Activated CD4-positive, alpha-beta T cell treated with anti-CD3 and anti-CD28 coated beads for 4 hours (primary cell): ENCODE results near the gene C12orf43.
"Not testable (repeated sequence)": the region's sequence is repeated elsewhere in the genome, so short reads cannot be mapped to it uniquely, and the experiment has no call there.

Experiments
- DNase-seq, 2 donors: peaks; one replicate each; pipeline ENCODE4 v3.0.0-alpha.2; 2020

The C12orf43 gene, protein sequence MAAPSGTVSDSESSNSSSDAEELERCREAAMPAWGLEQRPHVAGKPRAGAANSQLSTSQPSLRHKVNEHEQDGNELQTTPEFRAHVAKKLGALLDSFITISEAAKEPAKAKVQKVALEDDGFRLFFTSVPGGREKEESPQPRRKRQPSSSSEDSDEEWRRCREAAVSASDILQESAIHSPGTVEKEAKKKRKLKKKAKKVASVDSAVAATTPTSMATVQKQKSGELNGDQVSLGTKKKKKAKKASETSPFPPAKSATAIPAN

DNA sequence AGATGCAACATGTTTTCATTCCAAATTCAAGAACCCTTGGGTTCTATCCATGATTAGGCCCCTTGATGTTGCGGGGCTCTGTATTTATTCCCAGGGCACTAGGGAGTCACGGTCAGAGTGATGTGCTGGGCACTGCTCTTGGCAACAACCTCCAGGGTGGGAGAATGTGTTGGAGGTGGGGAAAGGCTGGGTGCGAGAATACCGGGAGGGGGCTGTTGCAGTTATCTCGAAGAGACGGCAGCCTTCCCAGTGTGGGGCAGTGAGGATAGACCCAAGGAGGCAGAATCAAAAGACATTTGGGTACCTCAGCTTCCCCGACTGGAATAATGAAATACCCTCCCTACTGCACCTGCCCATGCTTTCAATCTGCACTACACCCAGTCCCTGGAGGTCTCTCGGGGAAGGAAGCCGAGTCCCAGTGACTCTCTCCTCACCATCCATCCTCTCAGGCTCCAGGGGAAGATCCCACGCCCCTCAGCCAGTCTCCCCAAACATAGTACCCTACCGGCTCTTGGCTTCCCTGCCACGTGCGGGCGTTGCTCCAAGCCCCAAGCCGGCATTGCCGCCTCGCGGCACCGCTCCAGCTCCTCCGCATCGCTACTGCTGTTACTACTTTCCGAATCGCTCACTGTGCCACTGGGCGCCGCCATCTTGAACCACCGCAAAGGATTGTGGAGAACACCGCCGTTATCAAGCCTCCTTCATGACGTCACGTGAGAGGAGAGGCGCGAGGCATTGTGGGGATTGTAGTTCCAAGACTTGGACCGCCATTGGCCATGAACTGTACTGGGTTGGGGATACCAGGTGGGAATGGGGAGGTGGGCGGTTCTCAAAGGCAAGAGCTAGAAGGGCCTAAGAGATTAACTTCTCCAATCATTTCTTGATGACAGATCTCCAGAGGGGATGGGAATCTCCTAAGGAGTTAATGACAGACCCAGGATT lies at the start of gene C12orf43:
TSS of gene C12orf43 (minus strand) at position 663 of the 942 bp plus-strand sequence. CDS start at position 650, 13 bp downstream.
- peak; percentile 88 to 93 for DNase-seq

DNA sequence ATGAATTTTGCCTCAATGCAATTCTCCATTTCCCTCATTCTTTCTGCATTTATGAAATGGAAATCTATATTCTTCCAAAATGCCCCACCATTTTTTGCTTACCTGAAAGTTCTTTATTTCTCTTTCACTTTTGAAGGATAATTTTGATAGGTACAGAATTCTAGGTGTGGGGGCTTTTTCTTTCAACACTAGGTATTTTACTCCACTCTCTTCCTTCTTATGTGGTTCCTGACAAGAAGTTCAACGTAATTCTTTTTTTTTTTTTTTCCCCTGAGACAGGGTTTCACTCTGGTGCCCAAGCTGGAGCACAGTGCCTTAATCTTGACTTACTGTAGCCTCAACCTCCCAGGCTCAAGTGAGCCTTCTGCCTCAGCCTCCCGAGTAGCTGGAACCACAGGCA lies 49.1 kb upstream of the C12orf43 start:
- DNase-seq: no peak

DNA sequence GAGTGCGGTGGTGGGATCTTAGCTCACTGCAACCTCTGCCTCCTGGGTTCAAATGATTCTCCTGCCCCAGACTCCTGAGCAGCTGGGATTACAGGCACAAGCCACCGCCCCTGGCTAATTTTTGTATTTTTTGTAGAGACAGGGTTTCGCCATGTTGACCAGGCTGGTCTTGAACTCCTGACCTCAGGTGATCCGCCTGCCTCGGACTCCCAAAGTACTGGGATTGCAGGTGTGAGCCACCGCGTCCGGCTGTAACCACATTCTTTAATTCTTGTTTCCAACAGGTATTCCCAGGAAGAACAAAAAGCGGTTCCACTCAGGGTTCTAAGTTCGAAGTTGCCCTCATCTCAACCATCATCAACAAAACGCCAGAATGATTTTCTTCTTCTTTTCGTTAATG lies 48.3 kb upstream of the C12orf43 start:
- DNase-seq: not testable (repeated sequence)

DNA sequence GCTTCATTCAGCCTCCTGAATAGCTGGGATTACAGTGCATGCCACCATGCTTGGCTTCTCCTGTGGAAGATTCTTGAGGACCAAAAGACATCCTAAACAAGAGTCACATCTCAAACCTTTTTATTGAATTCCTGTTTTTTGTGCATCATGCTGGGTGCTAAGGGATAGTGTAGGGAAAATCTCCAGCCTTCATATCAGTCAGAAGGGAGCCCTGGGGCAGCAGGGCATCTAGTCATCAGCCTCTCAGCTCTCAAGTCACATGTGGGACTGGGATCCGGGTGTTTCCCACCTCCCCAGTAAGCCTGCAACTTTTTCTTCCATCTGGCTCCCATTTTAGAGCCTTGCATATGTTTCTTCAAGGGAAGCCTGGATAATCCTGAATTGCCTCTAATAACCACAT lies 47.8 kb upstream of the C12orf43 start:
- DNase-seq: no peak

DNA sequence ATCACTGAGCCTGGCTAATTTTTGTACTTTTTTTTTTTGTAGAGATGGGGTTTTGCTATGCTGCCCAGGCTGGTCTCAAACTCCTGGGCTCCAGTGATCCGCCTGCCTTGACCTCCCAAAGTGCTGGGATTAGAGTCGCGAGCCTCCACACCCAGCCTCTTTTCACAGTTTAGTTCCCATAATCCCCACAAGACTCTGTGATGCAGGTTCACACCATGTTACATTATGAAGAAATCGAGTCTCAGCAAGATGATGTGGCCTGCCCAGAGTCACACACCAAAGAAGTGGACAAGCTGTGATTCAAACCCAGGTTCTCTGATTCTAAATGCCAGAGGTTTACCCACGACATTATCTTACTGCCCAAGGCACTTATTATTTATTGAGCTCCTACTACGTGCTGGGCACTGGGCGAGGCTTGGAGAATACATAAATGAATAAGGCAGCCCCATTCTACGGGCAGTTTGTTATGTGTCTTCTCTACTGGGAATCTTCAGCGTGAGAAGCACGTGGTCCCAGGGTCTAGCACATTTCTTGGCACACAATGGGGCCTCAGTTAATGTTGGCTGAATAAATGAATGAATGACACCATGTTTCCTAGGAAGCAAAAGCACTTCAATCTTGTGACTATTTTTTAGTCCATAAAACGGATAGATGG lies 46.2 kb upstream of the C12orf43 start:
- no peak for DNase-seq

DNA sequence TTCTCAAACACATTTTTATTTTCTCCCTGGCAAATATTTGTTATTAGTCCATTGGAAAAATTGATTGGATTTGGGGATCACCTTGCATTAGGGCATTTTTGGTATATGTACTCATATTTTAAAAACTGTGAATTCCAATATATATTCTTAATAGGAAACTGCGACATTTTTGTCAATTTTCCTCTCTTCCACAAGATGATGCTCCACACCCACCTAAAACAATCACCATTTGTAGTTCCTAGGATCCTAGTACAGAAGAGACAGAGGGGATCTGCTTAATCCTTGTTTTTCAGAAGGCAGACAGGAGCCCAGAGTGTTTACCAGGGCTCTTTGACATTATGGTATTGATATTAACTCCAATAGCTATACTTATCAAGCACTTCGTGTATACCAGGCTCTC lies 45.5 kb upstream of the C12orf43 start:
- no peak for DNase-seq

DNA sequence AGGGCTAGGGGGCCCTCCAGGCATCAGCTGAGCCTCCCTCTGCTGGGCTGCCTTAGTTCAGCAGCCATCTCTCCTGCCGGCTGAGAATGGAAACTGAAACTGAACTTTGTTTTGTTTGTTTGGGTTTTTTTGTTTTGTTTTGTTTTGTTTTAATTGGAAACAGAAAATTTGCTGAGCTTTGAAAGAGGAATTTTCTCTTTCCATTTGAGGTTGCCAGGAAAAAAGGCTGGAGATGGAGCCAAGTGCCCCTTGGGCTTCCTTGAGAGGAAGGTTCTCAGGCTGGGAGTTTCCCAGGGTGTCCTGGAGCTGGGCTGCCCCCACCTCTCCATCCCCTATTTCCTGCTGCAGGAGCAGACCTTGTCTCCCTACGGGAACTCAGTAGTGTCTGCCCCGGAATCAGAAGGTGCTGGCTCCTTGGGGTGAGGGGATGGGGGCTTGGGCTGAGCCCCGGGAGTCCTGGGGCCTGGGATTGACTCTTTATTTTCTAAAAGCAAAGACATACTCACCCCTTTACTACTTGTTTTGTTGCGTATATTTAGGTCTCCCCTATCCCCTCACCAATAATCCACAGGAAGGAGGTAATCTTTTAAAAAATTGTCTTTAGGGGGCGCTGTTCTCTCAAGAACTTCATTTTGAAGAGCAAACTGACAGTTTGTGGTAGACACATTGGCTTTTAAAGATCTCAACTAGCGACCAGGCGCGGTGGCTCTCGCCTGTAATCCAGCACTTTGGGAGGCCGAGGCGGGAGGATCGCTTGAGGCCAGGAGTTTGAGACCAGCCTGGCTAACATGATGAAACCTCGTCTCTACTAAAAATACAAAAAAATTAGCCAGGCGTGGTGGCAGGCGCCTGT lies 44.1 kb upstream of the C12orf43 start:
- peak; percentile 40 to 59 for DNase-seq

DNA sequence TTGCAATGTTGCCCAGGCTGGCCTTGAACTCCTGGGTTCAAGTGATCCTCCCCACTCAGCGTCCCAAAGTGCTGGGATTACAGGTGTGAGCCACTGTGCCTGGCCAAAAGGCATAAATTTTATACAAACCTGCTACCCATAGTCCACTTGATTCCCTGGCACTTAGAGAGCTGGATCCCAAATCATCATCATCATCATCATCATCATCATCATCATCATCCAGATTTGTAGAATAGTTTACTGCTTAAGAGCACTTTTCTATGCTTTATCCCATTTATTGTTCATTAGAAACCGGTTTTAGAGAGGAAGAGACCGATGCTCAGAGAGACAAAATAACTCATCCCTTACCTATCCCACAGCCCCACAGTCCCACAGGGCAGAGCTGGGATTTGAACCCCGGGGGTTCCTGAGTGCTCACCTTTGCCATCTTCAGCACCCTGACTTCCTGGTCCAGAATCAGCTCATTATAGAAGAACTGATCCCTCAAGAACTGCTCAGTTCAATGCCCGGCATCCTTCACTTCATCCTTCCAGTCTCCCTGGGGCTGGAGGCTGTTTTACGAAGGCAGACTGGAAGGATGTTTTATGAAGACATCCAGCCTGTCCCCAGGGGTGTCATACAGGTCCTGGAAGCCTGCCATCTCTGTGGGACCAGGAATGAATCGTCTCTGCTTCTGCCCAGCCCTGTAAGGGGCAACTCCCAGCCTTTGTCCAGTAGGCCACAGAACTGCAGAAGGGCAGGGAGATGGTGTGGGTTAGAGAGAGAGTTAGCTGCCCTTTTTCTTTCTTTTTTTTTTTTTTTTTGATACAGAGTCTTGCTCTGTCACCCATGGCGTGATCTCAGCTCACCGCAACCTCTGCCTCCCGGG lies 43.0 kb upstream of the C12orf43 start:
- DNase-seq: no peak

DNA sequence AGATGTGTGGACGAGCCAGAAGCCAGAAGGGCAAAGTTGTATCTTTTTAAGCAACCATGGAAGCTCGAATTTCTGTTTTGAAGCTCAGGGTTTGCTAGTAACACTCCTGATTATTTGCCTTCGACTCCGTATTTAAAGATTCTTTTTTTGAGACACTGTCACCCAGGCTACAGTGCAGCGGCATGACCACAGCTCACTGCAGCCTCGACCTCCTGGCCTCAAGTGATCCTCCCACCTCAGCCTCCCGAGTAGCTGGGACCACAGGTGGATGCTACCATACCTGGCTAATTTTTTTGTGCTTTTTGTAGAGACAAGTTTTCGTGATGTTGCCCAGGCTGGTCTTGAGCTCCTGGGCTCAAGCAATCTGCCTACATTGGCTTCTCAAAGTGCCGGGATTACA lies 41.5 kb upstream of the C12orf43 start:
- no peak for DNase-seq

DNA sequence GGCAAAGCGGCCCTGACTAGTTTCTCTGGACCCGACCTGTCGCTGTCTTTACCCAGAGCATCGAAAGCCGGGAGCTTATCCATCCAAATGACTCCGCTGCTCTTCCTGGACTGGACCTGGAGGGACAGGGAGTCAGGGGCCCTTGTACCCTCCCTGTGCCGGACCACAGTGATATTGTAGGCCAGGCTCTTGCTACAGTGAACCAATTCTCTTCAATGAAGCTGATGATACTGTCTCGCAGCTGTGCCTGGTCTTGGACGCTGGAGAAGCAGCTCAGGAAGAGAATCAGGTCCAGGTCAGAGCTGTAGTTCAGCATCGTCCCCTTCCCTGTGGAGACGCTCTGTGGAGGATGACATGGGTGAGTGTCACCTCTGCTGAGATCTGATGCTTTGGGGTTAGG lies 37.4 kb upstream of the C12orf43 start:
- no peak for DNase-seq

DNA sequence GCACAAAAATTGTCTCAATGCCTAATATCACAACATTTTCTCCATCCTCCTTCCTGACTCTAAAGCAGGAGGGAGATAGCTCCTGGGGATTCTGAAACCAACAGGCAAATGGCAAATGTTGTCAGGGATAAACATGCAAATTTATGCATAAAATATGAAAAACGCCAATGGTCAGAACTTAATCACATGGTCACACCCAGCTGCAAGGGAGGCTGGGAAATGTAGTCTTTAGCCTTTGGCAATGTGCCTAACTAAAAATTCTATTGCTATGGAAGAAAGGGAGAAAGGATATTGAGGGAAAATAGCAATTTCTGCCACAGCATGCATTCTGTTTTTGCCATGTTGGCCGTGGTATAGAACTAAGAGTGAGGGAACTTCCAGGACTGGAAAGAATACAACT lies 34.4 kb upstream of the C12orf43 start:
- DNase-seq: no peak

DNA sequence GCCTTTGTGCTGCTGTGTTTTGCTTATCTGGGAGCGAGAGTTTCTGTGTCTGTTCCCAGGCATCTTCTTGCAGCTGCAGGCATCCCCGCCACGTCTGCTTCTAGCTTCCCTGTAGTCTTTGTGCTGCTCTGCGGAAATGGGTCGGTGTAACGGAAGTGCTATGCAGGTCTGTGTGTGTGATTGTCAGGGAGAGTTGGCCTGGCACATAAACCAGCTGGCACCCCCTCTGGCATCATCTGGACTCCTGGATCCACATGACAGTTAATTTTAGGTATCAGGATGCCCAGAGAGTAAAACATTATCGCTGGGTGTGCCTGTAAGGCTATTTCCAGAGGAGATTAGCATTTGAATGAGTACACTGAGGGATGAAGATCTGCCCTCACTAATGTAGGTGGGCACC lies 32.2 kb upstream of the C12orf43 start:
- DNase-seq: no peak

DNA sequence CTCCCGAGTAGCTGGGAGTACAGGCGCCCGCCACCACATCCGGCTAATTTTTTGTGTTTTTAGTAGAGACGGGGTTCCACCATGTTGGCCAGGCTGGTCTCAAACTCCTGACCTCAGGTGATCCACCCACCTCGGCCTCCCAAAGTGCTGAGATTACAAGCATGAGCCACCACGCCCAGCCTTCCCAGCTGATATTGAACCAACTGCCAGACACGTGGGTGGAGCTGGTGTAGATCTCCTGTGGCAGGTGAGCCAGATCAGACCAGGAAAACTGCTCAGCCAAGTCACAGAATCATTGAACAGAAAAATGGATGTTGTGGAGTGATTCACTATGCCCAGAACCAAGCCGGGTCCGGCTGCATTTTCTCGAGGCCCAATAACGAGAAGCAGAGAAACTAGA lies 31.1 kb upstream of the C12orf43 start:
- DNase-seq: not testable (repeated sequence)

DNA sequence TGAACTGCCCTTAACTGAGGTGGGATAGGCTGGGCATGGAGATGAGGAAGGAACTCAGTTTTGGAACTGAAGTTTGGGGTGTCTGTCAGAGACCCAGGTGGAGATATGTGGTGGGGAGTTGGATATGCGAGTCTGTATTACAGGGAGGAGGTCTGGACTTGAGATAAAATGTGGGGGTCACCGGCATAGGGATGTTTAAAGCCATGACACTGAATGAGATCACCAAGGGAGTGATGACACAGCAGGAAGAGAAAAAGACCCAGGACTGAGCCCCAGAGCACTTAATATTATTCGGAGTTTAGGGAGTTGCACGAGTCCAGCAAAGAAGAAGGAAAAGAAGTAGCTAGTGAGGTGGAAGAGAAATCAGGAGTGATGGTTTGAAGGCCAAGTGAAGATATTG lies 26.8 kb upstream of the C12orf43 start:
- no peak for DNase-seq

DNA sequence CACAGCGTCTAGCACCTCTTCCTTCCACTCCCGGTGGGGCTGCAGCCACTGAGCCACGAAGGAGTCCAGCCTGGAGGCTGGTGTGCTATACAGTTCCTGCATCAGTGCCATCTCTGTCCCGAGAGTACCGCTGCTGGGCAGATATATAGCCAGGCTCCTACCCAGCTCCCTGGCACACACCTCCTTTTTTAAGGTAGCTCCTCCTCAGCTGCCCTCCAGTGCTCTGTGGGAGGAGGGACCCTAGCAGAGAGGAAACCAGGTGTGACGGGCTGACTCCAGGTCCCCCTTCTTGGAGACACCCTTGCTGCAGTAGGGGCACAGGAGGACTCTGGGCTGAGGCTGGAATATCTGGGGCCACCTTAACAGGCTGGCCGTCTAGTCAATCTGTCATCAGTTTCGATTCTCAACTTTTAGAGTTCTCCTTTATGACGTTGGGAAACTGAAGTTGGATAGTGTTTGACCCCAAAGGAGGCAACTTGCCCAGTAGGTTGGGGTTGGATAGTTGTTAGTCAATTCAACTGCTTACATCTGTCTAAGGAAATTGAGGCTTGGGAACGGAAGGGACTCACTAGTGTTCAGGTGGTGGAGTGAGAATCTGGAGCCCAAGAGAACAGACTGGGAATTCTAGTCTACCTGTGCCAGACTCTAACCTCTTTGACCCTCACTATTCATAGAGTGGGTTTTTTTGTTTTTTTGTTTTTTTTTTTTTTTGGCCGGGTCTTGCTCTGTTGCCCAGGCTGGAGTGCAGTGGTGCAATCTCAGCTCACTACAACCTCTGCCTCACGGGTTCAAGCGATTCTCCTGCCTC lies 22.8 kb upstream of the C12orf43 start, which contains the start of gene OASL:
TSS of gene OASL (minus strand) at position 386 of the 808 bp plus-strand sequence. CDS start at position 111, 275 bp downstream.
- DNase-seq: peak; percentile 38 to 48

DNA sequence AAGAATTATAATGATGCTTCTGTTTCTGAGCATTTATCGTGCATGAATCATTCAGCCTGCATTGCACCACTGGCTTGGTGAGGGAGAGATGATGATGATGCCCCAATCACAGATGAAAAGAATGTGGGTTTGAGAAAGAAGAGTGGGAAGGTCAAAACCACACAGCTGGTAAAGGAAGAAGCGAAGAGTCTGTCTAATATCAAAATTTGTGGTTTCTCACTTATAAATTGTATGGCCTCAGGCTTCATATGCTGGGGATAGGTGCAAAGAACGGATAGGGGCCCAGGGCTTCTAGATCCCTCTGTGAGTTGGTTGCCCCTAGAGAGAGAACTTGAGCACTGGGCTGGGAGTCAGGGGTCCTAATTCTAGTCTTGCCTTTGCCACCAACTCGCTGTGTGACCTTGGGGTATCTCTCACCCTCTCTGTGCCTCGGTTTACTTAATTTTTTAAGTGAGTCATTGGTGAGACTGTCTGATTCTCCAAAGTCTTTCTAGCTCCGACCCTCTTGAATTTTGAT lies 20.6 kb upstream of the C12orf43 start:
- peak; percentile 40 to 42 for DNase-seq

DNA sequence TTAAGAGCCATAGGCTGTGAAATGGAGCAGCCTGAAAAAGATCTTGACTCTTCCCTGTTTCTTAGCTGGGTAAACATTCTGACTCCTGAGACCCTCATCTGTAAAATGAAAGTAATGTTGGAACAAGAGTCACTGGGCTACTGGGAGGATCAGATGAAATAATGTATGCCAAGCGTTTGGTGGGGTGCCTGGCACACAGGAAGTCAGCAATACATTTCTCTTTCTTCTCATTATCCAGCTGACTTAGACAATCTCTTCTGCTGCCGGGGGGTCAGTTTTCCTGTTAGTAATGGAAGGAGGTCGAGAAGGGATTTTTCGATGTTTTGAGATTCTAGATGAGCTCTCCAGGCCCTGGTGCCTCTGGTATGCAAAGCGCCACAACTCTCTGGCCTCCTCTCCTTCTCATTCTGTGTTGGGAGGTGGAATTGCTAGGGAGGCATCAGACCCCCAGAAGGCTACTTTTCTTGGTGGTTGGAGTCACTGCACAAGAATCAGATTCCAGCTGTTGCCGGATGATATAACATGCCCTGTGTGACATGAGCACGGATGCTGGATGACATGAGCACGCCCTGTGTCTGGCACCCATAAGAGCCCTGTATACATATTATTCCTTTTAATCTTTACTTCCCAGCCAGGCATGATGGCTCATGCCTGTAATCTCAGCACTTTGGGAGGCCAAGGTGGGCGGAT lies 18.5 kb upstream of the C12orf43 start:
- peak in 1 of 2 donors; percentile 13 for DNase-seq

DNA sequence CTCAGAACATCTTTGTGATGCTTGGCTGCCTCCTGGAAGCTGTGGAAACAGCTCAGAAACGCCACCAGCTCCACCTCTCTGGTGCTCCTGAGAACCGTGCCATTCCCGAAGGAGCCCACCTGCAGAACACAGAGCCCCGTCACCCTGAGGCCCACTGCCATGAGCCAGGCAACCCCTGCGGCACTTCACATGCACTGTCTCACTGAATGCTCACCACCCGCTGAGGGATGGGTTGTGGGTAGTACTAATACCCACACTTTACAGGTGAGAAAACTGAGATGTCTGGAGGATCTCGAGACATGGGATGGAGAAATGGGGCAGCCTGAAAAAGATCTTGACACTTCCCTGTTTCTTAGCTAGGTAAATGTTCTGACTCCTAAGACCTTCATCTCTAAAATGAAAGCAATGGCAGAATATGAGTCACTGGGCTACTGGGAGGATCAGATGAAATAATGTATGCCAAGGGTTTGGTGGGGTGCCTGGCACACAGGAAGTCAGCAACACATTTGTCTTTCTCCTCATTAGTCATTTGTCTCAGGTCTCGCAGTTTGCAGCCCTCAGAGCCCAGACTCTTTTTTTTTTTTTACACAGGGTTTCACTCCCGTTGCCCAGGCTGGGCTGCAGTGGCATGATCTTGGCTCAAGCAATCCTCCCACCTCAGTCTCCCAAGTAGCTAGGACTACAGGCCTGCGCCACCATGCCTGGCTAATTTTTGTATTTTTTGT lies 17.5 kb upstream of the C12orf43 start:
- peak; percentile 58 to 66 for DNase-seq
